Measurements from ENCODE around the gene IL34. TPM values are rescaled to one million over a fixed set of nuclear protein-coding genes. Genes with fewer than 3 reads are reported as not detected.

Gene IL34
- total and polyA plus RNA-seq, 2 of the 13 experiments (the other 11 are each of a cell fraction or from before 2014, with no cell fraction given): 1.2 to 1.3 TPM

DNA sequence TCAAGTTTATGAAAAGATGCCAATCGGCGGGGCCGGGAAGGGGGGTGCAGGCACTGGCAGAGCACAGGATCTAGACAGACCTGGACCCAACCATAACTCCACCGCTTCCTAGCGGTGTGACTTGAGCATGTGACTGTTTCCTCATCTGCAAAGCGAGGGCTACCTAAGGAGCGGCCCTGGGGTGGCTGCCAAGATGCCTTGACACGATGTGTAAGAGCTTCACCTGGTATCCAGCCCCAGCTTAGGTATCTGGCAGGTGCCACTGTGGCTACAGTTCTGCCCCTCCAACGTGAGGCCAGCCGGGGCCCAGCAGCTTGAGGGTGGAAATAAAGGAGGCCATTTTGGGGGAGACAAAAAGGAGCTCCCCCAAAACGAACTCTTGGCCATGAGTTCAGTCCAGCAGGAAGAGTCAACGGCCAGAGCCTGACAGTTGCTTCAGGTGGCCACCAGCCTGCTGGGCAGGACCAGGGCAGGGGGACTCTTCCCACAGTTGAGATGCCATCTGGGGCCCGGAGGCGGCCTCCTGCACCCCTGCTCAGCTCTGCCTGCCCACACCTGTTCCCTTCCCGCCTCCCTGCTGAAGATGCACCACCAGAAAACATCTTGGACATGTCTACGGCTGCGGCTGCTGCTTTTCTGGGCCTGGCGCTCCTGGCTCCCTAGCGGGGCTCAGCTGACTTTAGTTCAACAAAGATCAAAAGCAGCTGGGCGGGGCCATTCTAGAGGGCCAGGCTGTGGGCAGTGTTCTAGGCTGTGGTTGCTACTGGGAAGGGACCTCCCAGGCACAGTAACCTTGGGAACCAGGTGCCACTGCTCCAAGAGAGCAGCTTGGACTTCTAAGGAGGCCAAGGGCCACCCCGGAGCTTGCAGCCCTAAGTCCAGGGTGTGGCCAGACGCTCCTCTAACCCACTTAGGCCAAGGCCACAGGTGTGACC is 42.9 kb downstream of the IL34 start (continued):
- TF ChIP-seq, protein P1, sequence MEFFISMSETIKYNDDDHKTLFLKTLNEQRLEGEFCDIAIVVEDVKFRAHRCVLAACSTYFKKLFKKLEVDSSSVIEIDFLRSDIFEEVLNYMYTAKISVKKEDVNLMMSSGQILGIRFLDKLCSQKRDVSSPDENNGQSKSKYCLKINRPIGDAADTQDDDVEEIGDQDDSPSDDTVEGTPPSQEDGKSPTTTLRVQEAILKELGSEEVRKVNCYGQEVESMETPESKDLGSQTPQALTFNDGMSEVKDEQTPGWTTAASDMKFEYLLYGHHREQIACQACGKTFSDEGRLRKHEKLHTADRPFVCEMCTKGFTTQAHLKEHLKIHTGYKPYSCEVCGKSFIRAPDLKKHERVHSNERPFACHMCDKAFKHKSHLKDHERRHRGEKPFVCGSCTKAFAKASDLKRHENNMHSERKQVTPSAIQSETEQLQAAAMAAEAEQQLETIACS (CRISPR knock-in tag; IDR thresholded peaks at IDR 0.05): no peak
- no peak for TF ChIP-seq ZNF460 (CRISPR knock-in tag; IDR thresholded peaks at IDR 0.05; ENCODE audit: borderline replicate concordance)
- TF ChIP-seq, protein P2, sequence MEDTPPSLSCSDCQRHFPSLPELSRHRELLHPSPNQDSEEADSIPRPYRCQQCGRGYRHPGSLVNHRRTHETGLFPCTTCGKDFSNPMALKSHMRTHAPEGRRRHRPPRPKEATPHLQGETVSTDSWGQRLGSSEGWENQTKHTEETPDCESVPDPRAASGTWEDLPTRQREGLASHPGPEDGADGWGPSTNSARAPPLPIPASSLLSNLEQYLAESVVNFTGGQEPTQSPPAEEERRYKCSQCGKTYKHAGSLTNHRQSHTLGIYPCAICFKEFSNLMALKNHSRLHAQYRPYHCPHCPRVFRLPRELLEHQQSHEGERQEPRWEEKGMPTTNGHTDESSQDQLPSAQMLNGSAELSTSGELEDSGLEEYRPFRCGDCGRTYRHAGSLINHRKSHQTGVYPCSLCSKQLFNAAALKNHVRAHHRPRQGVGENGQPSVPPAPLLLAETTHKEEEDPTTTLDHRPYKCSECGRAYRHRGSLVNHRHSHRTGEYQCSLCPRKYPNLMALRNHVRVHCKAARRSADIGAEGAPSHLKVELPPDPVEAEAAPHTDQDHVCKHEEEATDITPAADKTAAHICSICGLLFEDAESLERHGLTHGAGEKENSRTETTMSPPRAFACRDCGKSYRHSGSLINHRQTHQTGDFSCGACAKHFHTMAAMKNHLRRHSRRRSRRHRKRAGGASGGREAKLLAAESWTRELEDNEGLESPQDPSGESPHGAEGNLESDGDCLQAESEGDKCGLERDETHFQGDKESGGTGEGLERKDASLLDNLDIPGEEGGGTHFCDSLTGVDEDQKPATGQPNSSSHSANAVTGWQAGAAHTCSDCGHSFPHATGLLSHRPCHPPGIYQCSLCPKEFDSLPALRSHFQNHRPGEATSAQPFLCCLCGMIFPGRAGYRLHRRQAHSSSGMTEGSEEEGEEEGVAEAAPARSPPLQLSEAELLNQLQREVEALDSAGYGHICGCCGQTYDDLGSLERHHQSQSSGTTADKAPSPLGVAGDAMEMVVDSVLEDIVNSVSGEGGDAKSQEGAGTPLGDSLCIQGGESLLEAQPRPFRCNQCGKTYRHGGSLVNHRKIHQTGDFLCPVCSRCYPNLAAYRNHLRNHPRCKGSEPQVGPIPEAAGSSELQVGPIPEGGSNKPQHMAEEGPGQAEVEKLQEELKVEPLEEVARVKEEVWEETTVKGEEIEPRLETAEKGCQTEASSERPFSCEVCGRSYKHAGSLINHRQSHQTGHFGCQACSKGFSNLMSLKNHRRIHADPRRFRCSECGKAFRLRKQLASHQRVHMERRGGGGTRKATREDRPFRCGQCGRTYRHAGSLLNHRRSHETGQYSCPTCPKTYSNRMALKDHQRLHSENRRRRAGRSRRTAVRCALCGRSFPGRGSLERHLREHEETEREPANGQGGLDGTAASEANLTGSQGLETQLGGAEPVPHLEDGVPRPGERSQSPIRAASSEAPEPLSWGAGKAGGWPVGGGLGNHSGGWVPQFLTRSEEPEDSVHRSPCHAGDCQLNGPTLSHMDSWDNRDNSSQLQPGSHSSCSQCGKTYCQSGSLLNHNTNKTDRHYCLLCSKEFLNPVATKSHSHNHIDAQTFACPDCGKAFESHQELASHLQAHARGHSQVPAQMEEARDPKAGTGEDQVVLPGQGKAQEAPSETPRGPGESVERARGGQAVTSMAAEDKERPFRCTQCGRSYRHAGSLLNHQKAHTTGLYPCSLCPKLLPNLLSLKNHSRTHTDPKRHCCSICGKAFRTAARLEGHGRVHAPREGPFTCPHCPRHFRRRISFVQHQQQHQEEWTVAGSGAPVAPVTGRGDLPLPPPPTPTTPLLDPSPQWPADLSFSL (CRISPR knock-in tag; IDR thresholded peaks at IDR 0.05): no peak
- no peak for TF ChIP-seq ZBTB7A (CRISPR knock-in tag; IDR thresholded peaks at IDR 0.05)
- TF ChIP-seq KDM5A (IDR thresholded peaks at IDR 0.05; ENCODE audit: borderline replicate concordance, low read length): no peak
- no peak for TF ChIP-seq ATAD3A (CRISPR knock-in tag; IDR thresholded peaks at IDR 0.05)
- TF ChIP-seq ATF2 (CRISPR knock-in tag; IDR thresholded peaks at IDR 0.05): peak; percentile 72; the same call in 1 of the 2 replicates
- TF ChIP-seq, protein P3, sequence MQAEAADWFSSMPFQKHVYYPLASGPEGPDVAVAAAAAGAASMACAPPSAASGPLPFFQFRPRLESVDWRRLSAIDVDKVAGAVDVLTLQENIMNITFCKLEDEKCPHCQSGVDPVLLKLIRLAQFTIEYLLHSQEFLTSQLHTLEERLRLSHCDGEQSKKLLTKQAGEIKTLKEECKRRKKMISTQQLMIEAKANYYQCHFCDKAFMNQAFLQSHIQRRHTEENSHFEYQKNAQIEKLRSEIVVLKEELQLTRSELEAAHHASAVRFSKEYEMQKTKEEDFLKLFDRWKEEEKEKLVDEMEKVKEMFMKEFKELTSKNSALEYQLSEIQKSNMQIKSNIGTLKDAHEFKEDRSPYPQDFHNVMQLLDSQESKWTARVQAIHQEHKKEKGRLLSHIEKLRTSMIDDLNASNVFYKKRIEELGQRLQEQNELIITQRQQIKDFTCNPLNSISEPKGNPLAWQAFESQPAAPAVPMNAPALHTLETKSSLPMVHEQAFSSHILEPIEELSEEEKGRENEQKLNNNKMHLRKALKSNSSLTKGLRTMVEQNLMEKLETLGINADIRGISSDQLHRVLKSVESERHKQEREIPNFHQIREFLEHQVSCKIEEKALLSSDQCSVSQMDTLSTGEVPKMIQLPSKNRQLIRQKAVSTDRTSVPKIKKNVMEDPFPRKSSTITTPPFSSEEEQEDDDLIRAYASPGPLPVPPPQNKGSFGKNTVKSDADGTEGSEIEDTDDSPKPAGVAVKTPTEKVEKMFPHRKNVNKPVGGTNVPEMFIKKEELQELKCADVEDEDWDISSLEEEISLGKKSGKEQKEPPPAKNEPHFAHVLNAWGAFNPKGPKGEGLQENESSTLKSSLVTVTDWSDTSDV (CRISPR knock-in tag; IDR thresholded peaks at IDR 0.05): peak; percentile 64; the same call in 1 of the 2 replicates
- no peak for TF ChIP-seq NPAS2 (CRISPR knock-in tag; IDR thresholded peaks at IDR 0.05; ENCODE audit: borderline replicate concordance)
- no peak for TF ChIP-seq TEAD3 (CRISPR knock-in tag; optimal IDR thresholded peaks at IDR 0.05; ENCODE audit: borderline replicate concordance)
- no peak for TF ChIP-seq NFIB (CRISPR knock-in tag; IDR thresholded peaks at IDR 0.05; ENCODE audit: borderline replicate concordance)
- TF ChIP-seq IRX3 (CRISPR knock-in tag; IDR thresholded peaks at IDR 0.05; ENCODE audit: borderline replicate concordance, low read depth): no peak
- TF ChIP-seq SP2 (CRISPR knock-in tag; IDR thresholded peaks at IDR 0.05): no peak
